GM19438 (cell line): ENCODE data around the gene PKP1.

ENCODE experiments used
- ATAC-seq: cut with Tn5 transposase; IDR thresholded peaks from one replicate; pipeline ENCODE4 v1.9.1; 2021; ENCODE audit warnings: low read depth; ENCODE audit not compliant: unreplicated experiment

PKP1 gene

DNA sequence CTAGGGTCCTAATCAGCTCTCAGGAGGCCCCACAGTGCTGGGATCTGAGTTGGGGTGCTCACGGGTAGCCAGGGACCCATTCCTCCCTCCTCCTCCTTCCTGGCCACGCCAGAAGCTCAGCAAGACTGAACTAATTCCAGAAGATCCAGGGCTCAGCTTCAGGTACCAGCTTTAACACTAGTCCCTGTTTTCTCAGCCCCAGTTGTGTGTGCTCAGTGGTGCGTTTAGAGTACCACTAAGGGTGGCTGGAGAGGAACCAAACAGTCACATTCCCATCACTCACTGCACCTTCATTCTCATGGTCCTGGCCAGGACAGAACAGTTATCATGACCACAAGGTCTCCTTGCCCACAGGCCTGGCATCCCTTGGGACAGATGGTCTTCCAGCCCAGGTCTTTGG, 20.8 kb downstream of the PKP1 start:
- ATAC-seq, result no peak

DNA sequence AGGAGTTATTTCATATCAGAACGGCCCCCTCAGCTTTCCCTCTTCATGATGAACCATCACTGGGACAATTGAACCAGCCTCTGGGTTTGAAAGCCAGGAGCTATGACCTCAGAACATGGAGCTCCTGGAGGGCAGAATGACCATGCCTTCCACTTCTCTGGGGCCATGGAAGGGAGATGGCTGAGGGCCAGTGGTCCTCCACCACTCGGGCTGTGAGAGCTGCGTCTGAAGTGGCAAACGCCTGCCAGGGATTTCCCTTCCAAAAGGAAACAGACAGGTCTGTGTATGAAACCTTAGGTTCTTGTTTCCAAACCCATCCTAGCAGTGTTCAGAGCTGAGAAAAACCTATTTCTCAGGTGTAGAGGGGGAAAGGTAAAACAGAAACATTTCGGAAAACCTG, 22.5 kb downstream of the PKP1 start:
- ATAC-seq, result no peak

- ATAC-seq, result no peak
These were observed 23.9 kb downstream of the PKP1 start for GRCh38 chr1:201307231-201307630.

GRCh38 chr1:201307760-201308499, 24.6 kb downstream of the PKP1 start:
- no peak for ATAC-seq

DNA sequence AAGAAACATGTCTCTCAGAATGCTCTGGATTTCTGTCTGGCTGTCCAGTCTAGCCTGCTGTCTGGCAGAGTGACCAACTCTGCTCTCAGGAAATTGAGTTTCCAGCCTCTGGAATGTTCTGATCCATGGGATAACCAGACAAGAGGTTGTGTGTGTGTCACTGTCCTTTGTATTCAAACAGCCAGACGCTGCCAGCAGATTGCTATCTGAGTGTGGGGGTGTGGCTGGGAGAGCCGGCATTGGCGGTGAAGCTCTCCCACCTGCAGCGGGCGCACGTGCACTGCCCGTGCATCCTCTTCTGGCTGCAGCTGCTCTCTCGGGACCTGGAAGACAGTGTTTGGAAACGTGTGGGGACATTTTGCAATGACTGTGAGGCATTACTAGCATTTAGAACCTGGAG, 26.1 kb downstream of the PKP1 start:
- ATAC-seq, result no peak

DNA sequence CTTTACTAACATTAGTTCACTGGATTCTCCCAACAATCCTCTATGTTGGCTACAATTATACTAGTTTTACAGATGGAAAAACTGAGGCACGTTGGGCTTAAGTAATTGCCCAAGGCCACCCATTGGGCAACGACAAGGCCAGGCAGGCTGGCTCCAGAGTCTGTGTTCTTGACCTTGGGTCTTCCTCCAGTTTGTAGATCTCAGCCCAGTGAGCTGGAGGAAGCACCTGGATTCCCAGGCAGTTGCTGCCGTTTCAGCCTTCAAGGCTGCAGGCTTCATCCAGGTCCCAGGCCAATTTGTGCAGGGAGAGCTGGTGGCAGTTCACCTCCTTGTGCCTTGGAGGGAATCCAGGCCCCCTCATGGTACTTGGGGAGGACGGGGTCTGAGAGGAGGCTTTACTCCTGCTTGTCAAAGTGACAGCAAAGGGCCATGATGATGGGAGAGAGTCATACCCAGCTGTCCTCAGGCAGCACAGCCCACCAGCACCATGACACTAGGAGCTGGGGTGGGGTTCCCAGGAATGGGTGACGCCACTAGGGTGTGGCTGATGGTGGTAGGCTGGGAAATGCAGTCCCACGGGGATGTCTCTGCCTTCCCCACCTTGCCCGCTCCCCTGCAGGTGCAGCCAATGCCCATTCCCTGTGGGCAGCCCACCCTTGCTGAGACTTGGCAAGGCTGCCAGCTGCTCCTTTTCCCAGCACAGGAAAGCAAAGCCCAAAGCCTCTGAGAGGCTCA, 27.1 kb downstream of the PKP1 start:
- ATAC-seq, result no peak

- no peak for ATAC-seq
These were observed 27.7 kb downstream of the PKP1 start for GRCh38 chr1:201310986-201311355.

GRCh38 chr1:201311356-201312011, 28.2 kb downstream of the PKP1 start:
- ATAC-seq, result no peak

DNA sequence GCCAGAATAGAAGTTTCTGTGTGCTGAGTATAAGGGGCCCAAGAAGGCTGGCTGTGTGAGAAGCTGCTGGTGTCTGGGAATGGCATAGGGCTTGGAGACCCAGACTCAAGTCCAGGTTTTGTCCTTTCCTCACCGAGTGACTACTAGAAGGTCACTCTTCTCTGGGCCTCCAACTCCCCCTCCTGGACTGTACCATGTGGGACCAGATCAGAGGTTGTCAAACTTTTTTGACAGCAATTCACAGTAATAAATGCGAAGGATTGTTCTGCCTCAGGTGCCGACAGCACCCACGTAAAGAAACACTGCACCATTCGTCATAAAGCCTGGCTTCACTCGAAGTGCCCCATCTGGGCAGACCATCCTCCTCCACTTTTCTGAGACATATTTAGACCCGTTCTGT, 29.0 kb downstream of the PKP1 start:
- no peak for ATAC-seq

DNA sequence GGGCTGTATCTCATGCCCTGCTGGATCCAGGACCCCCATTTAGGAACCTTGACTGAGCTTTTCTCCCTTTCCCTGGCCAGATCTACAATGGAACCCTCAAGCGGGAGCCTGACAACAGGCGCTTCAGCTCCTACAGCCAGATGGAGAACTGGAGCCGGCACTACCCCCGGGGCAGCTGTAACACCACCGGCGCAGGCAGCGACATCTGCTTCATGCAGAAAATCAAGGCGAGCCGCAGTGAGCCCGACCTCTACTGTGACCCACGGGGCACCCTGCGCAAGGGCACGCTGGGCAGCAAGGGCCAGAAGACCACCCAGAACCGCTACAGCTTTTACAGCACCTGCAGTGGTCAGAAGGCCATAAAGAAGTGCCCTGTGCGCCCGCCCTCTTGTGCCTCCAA, 29.8 kb downstream of the PKP1 start:
- ATAC-seq, result no peak

DNA sequence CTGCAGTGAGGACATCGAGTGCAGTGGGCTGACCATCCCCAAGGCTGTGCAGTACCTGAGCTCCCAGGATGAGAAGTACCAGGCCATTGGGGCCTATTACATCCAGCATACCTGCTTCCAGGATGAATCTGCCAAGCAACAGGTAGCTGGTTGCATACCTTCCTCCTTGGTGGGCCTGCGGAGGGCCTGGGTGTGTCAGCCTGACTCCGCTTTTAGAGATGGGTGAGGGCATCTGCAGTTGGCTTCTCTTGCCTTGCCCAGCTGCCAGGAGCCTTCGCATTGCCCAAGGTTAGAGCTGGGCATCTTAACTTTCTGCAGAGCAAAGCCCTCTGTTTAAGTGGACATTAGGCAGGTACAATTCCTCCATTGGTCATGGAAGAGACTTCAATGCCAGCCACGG, 33.2 kb downstream of the PKP1 start:
- no peak for ATAC-seq

GRCh38 chr1:201317551-201317950, 34.2 kb downstream of the PKP1 start:
- ATAC-seq, result no peak

GRCh38 chr1:201318504-201319340, 35.4 kb downstream of the PKP1 start:
- no peak for ATAC-seq

GRCh38 chr1:201319631-201320030, 36.3 kb downstream of the PKP1 start:
- no peak for ATAC-seq

DNA sequence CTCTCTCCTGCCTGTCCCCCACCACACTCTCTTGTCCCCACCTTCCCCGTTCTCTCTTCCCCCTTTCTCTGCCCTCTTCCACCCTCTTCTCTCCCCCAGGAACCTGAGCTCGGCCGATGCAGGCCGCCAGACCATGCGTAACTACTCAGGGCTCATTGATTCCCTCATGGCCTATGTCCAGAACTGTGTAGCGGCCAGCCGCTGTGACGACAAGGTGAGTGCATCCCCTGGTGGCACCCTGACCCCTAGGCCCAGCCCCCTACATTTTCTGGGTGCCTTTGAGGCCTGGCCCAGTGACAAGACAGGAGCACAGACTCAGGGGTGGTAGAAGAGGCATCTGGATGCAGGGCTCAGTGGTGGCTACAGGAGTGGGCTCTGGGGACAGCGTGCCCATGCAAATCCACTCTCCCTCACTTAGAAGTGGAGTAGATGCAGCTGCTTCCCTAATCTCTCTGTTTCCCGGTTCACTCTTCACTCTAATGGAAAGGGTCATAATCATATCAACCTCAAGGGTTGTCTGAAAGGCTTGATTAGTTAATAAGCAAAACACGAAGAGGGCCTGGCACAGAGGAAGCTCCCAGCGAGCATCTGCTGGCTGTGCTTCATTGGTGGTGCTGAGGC, 37.0 kb downstream of the PKP1 start:
- no peak for ATAC-seq

GRCh38 chr1:201321826-201322390, 38.6 kb downstream of the PKP1 start:
- ATAC-seq, result no peak

GRCh38 chr1:201322653-201323510, 39.6 kb downstream of the PKP1 start:
- no peak for ATAC-seq

- ATAC-seq, result no peak
These were observed 41.0 kb downstream of the PKP1 start for GRCh38 chr1:201324306-201324705.
